ENCODE data around the gene CACNA2D3. TPM values are rescaled to one million over a fixed set of nuclear protein-coding genes. Genes with fewer than 3 reads are reported as not detected.

CACNA2D3 gene
- polyA plus RNA-seq, 2 of the 4 experiments (the other 2 are of a cell fraction), result 0.04 to 0.05 TPM

GRCh38 chr3:54575618-54575960, 453.2 kb downstream of the CACNA2D3 start (continued):
- TF ChIP-seq EHMT2 (IDR thresholded peaks at IDR 0.05; ENCODE audit: low read depth) (no peak), NFE2L2 (conservative IDR thresholded peaks at IDR 0.05; ENCODE audit: low read length) (no peak), HOXB5 (CRISPR knock-in tag; IDR thresholded peaks at IDR 0.05) (no peak), CBX8 (IDR thresholded peaks at IDR 0.05) (no peak)

GRCh38 chr3:54577313-54577712, 455.0 kb downstream of the CACNA2D3 start:
- CTCF ChIA-PET, result no interaction called here
- Histone ChIP-seq H3K9me3 (no peaks in the 10 kb centered on the region), H3K4me2 (no peak overlapping the region), H3K4me1 (no peaks in the 10 kb centered on the region), H3K4me3 (no peak overlapping the region), H3K27ac (no peak overlapping the region)
- TF ChIP-seq ESRRA (IDR thresholded peaks at IDR 0.05; ENCODE audit: borderline replicate concordance, low read length), result no peak
- TF ChIP-seq JUN (IDR thresholded peaks at IDR 0.05), result no peak
- TF ChIP-seq RARB (CRISPR knock-in tag; IDR thresholded peaks at IDR 0.05), result no peak
- TF ChIP-seq HEYL (CRISPR knock-in tag; IDR thresholded peaks at IDR 0.05), result no peak
- TF ChIP-seq ZSCAN20 (CRISPR knock-in tag; IDR thresholded peaks at IDR 0.05), result no peak
- no peak for TF ChIP-seq CHD4 (IDR thresholded peaks at IDR 0.05; ENCODE audit: borderline replicate concordance)
- TF ChIP-seq GATA3 (IDR thresholded peaks at IDR 0.05; ENCODE audit: borderline replicate concordance), result no peak
- TF ChIP-seq ZC3H11A (IDR thresholded peaks at IDR 0.05), result no peak
- no peak for TF ChIP-seq ELK1 (IDR thresholded peaks at IDR 0.05; ENCODE audit: low read depth, low read length)
- TF ChIP-seq HES2 (IDR thresholded peaks at IDR 0.05), result no peak
- DNase-seq (ENCODE audit: low read depth in 1 of 2, low spot score in 1 of 2), result no peak
- POLR2A ChIA-PET, result no interaction called here
- no peak for FAIRE-seq
- WGBS (ENCODE audit: missing lambda C conversion rate), result 36% methylated on average over 3 of the region's 3 CpGs
- no peak for ATAC-seq

- Histone ChIP-seq H3K9me3 (no peaks in the 10 kb centered on the region), H3K27ac (no peak overlapping the region), H3K4me1 (no peaks in the 10 kb centered on the region), H3K4me2 (no peak overlapping the region), H3K4me3 (no peak overlapping the region)
- FAIRE-seq, result no peak
- no peak for ATAC-seq
- WGBS (ENCODE audit: missing lambda C conversion rate), result 26% methylated on average over 6 of the region's 7 CpGs
- TF ChIP-seq USF2 (IDR thresholded peaks at IDR 0.05), result no peak
- TF ChIP-seq ESRRA (IDR thresholded peaks at IDR 0.05; ENCODE audit: borderline replicate concordance, low read length), result no peak
- TF ChIP-seq TFCP2L1 (CRISPR knock-in tag; IDR thresholded peaks at IDR 0.05), result no peak
- TF ChIP-seq EHF (CRISPR knock-in tag; IDR thresholded peaks at IDR 0.05), result no peak
- no peak for TF ChIP-seq EP300 (IDR thresholded peaks at IDR 0.05)
- no peak for DNase-seq (ENCODE audit: low read depth in 1 of 2, low spot score in 1 of 2)
- CTCF ChIA-PET, result no interaction called here
- POLR2A ChIA-PET, result no interaction called here
These were observed 456.1 kb downstream of the CACNA2D3 start for GRCh38 chr3:54578417-54578816.

- 0% methylated on average over 1 of the region's 6 CpGs for WGBS (ENCODE audit: missing lambda C conversion rate)
- Histone ChIP-seq H3K27ac (no peak overlapping the region), H3K4me2 (no peak overlapping the region), H3K9me3 (no peaks in the 10 kb centered on the region), H3K4me3 (no peak overlapping the region), H3K4me1 (no peaks in the 10 kb centered on the region)
- ChIA-PET POLR2A (no interaction called here), CTCF (no interaction called here)
- no peak for TF ChIP-seq CHD2 (IDR thresholded peaks at IDR 0.05; ENCODE audit: low read length, partially characterized antibody)
- TF ChIP-seq POLR2A (IDR thresholded peaks at IDR 0.05; ENCODE audit: low read length), result no peak
- no peak for TF ChIP-seq RNF2 (IDR thresholded peaks at IDR 0.05; ENCODE audit: borderline replicate concordance, low read depth)
- no peak for TF ChIP-seq NR3C1 (IDR thresholded peaks at IDR 0.05)
- no peak for TF ChIP-seq ESRRA (IDR thresholded peaks at IDR 0.05; ENCODE audit: borderline replicate concordance, low read length)
- TF ChIP-seq E2F6 (IDR thresholded peaks at IDR 0.05; ENCODE audit: borderline replicate concordance, low read depth), result no peak
- no peak for TF ChIP-seq HES2 (IDR thresholded peaks at IDR 0.05)
- TF ChIP-seq SREBF2 (IDR thresholded peaks at IDR 0.05), result no peak
- TF ChIP-seq NPAS2 (CRISPR knock-in tag; IDR thresholded peaks at IDR 0.05; ENCODE audit: borderline replicate concordance), result no peak
- no peak for DNase-seq (ENCODE audit: low read depth in 1 of 2, low spot score in 1 of 2)
- no peak for ATAC-seq
- no peak for FAIRE-seq
These were observed 458.1 kb downstream of the CACNA2D3 start for GRCh38 chr3:54580453-54580852.

Data from A549 (cell line).